HCT116 (cell line): ENCODE data around the gene RIN3. TPM values are rescaled to one million over a fixed set of nuclear protein-coding genes. Genes with fewer than 3 reads are reported as not detected.

Experiments
- ATAC-seq: fragments of 200-7000 bp; cut with Tn5 transposase; 2 replicates; pipeline ENCODE4 v1.9.1; 2020; ENCODE audit warnings: mild to moderate bottlenecking, moderate library complexity
- BruUV-seq: library from RNA; stranded (reverse); fragments of 400-500 nt; replicated peaks from 2 replicates; lab custom pipeline; 2021; lab: Mats Ljungman, UMichigan
- CTCF ChIA-PET: fragments of 300-600 bp; sonication (Branson Sonifier 250); formaldehyde crosslinking; loops from one replicate; lab custom pipeline; 2021; ENCODE audit warnings: antibody characterized with exemption; lab: Charles Lee
- POLR2A ChIA-PET: fragments of 300-600, 350-600 bp; sonication (Branson Sonifier 250); formaldehyde crosslinking; loops from one replicate; lab custom pipeline; 2021; ENCODE audit warnings: antibody characterized with exemption; lab: Charles Lee
- RAD21 ChIA-PET, 2 experiments: fragments of 300-600 bp; sonication (Branson Sonifier 250); formaldehyde crosslinking; loops; one replicate each; lab custom pipeline; 2023; ENCODE audit warnings: low total read pairs in 2 of 2; ENCODE audit not compliant: uncharacterized antibody in 2 of 2, unreplicated experiment in 2 of 2, low non-redundant PET in 1 of 2; lab: Charles Lee
- DNase-seq: peaks from one replicate; pipeline ENCODE4 v3.0.0-alpha.2; 2010; ENCODE audit warnings: low read depth, low spot score
- H2AFZ ChIP-seq: fragments of 200-600 bp; shearing (Covaris generic), sonication (generic); 2 replicates; pipeline ENCODE4 v1.6.1; 2017; ENCODE audit warnings: low read depth, mixed run types, mixed read lengths, antibody characterized with exemption, low read length; ENCODE audit not compliant: poor library complexity, severe bottlenecking
- H3K27ac ChIP-seq: 2 replicates; pipeline ENCODE4 v1.5.1; 2012; ENCODE audit warnings: low read depth, low read length
- H3K27me3 ChIP-seq: fragments of 200-600 bp; sonication (generic); 2 replicates; pipeline ENCODE4 v1.6.1; 2016; ENCODE audit warnings: mixed run types, low read length, mixed read lengths; ENCODE audit not compliant: insufficient read depth
- H3K36me3 ChIP-seq, 2 experiments: fragments of 200-500 bp in 1 of 2; fragments of 200-600 bp in 1 of 2; sonication (Bioruptor generic) in 1 of 2; sonication (generic) in 1 of 2; 2 replicates each; pipeline versions ENCODE4 v1.5.1 to v1.6.1; 2014 to 2016; ENCODE audit warnings: low read length in 2 of 2, inconsistent platforms in 1 of 2, mixed read lengths in 1 of 2, mixed run types in 1 of 2; ENCODE audit not compliant: insufficient read depth in 2 of 2, control insufficient read depth in 1 of 2
- H3K4me1 ChIP-seq, 2 experiments: fragments of 200-600 bp in 1 of 2; sonication (generic) in 1 of 2; 2 replicates each; pipeline versions ENCODE4 v1.5.1 to v1.6.1; 2012 to 2017; ENCODE audit warnings: low read length in 2 of 2, inconsistent platforms in 1 of 2, mild to moderate bottlenecking in 1 of 2, mixed read lengths in 1 of 2, mixed run types in 1 of 2, moderate library complexity in 1 of 2; ENCODE audit not compliant: insufficient read depth in 2 of 2, control insufficient read depth in 1 of 2
- H3K4me2 ChIP-seq: fragments of 200-600 bp; sonication (generic); 2 replicates; pipeline ENCODE4 v1.6.1; 2017; ENCODE audit warnings: mixed run types, low read length, mixed read lengths
- H3K4me3 ChIP-seq, 2 experiments: fragments of 200-600 bp in 1 of 2; sonication (generic) in 1 of 2; replicated peaks in 1 of 2; 2 replicates each; pipeline ENCODE4 v1.5.1; 2011 to 2016; ENCODE audit warnings: low read length in 2 of 2, control low read depth in 1 of 2, low read depth in 1 of 2, mild to moderate bottlenecking in 1 of 2, mixed read lengths in 1 of 2, mixed run types in 1 of 2
- H3K79me2 ChIP-seq: fragments of 200-600 bp; sonication (generic); 2 replicates; pipeline ENCODE4 v1.6.1; 2017; ENCODE audit warnings: mild to moderate bottlenecking, mixed run types, low read length, moderate library complexity, mixed read lengths; ENCODE audit not compliant: insufficient read depth
- H3K9ac ChIP-seq: fragments of 200-600 bp; sonication (generic); 2 replicates; pipeline ENCODE4 v1.6.1; 2016; ENCODE audit warnings: low read length, mixed read lengths
- H3K9me2 ChIP-seq: fragments of 200-600 bp; sonication (generic), shearing (Covaris generic); 2 replicates; pipeline ENCODE4 v1.6.1; 2017; ENCODE audit warnings: mixed run types, mild to moderate bottlenecking, moderate library complexity; ENCODE audit not compliant: insufficient read depth
- H3K9me3 ChIP-seq, 2 experiments: fragments of 200-500 bp in 1 of 2; fragments of 200-600 bp in 1 of 2; sonication (Bioruptor generic) in 1 of 2; sonication (generic) in 1 of 2; 2 replicates each; pipeline ENCODE4 v1.6.1; 2014 to 2017; ENCODE audit warnings: low read length in 2 of 2, mixed read lengths in 2 of 2, inconsistent platforms in 1 of 2, low read depth in 1 of 2, mild to moderate bottlenecking in 1 of 2, mixed run types in 1 of 2, moderate library complexity in 1 of 2; ENCODE audit not compliant: control insufficient read depth in 1 of 2, insufficient read depth in 1 of 2
- H4K20me1 ChIP-seq: fragments of 200-600 bp; sonication (generic), shearing (Covaris generic); 2 replicates; pipeline ENCODE4 v1.6.1; 2017; ENCODE audit warnings: mixed run types, mild to moderate bottlenecking, moderate library complexity; ENCODE audit not compliant: insufficient read depth
- ATF3 ChIP-seq: IDR thresholded peaks from 2 replicates; pipeline ENCODE4 v1.6.1; 2012
- CBX3 ChIP-seq: IDR thresholded peaks from 2 replicates; pipeline ENCODE4 v1.6.1; 2012; ENCODE audit warnings: low read depth
- CEBPB ChIP-seq: IDR thresholded peaks from 2 replicates; pipeline ENCODE4 v1.6.1; 2012; ENCODE audit warnings: low read depth
- EGR1 ChIP-seq: IDR thresholded peaks from 2 replicates; pipeline ENCODE4 v1.6.1; 2012; ENCODE audit warnings: low read depth
- ELF1 ChIP-seq: IDR thresholded peaks from 2 replicates; pipeline ENCODE4 v1.6.1; 2012; ENCODE audit warnings: low read depth, borderline replicate concordance
- POLR2A ChIP-seq: IDR thresholded peaks from 2 replicates; pipeline ENCODE4 v1.7.0; 2011; ENCODE audit warnings: borderline replicate concordance; ENCODE audit not compliant: insufficient read depth, insufficient read length; ENCODE audit errors: extremely low read depth
- REST ChIP-seq: IDR thresholded peaks from 2 replicates; pipeline ENCODE4 v1.6.1; 2012; ENCODE audit warnings: low read depth
- SIN3A ChIP-seq: IDR thresholded peaks from 2 replicates; pipeline ENCODE4 v1.6.1; 2012; ENCODE audit warnings: low read depth
- SRF ChIP-seq: IDR thresholded peaks from 2 replicates; pipeline ENCODE4 v1.6.1; 2012; ENCODE audit warnings: low read depth
- TCF7L2 ChIP-seq: IDR thresholded peaks from 2 replicates; pipeline ENCODE4 v1.7.0; 2011; ENCODE audit warnings: borderline replicate concordance, inconsistent platforms; ENCODE audit not compliant: insufficient read depth, insufficient read length; ENCODE audit errors: extremely low read depth
- ZBTB33 ChIP-seq: IDR thresholded peaks from 2 replicates; pipeline ENCODE4 v1.6.1; 2011; ENCODE audit warnings: mild to moderate bottlenecking, low read length, moderate library complexity; ENCODE audit not compliant: insufficient replicate concordance; ENCODE audit errors: extremely low read depth
- intact Hi-C: fragments of 100-400 bp; cut with micrococcal nuclease; formaldehyde crosslinking; loops from 2 replicates; pipeline ENCODE4 v1.10.0; 2022
- total RNA-seq: library from RNA; stranded (reverse); gene quantifications from one replicate; pipeline ENCODE4 v1.2.1, GENCODE V29; 2021; ENCODE audit not compliant: unreplicated experiment

The RIN3 gene
- total RNA-seq, 1 experiment from 2014 or later: 22.2 TPM

GRCh38 chr14:92563359-92563758, 49.8 kb downstream of the RIN3 start:
- no peak overlapping the region for H3K4me2 ChIP-seq
- RAD21 ChIA-PET: no interaction called here
- ATAC-seq (no peak), DNase-seq (no peak)
- no peak overlapping the region for H3K27ac ChIP-seq
- no TSS peak for BruUV-seq
- H3K9me2 ChIP-seq: no peaks in the 10 kb centered on the region
- TF ChIP-seq ATF3: no peak
- no peak for TF ChIP-seq REST
- no peak for TF ChIP-seq CBX3
- TF ChIP-seq POLR2A: no peak
- no peak for TF ChIP-seq CEBPB
- TF ChIP-seq ZBTB33: no peak
- TF ChIP-seq SIN3A: no peak
- TF ChIP-seq SRF: no peak
- TF ChIP-seq TCF7L2: no peak
- no peak for TF ChIP-seq ELF1
- no peak for TF ChIP-seq EGR1
- TF ChIP-seq, all 23 proteins: peak for 0
- Histone ChIP-seq H3K36me3 (no peaks in the 10 kb centered on the region), H3K4me1 (peaks cover 6 to 23% of the 10 kb centered on the region in 2 experiments; a peak in 2 of 4 replicates), H3K9ac (no peak overlapping the region), H2AFZ (no peak overlapping the region), H3K4me3 (no peak overlapping the region), H3K9me3 (no peaks in the 10 kb centered on the region), H4K20me1 (no peaks in the 10 kb centered on the region), H3K27me3 (no peaks in the 10 kb centered on the region), H3K79me2 (no peaks in the 10 kb centered on the region; the same call in 1 of the 2 replicates)
- ChIA-PET CTCF (interaction anchor here (1.0 kb wide), 1 partner anchor 124 kb away, joined by 3 read pairs; no protein-coding TSS in a partner anchor), POLR2A (no interaction called here)
- intact Hi-C loops: no loop called here
